Heart right ventricle (tissue), 16 donors: ENCODE results near the gene TPO. TPM values are rescaled to one million over a fixed set of nuclear protein-coding genes. Genes with fewer than 3 reads are reported as not detected.

Experiments used
- ATAC-seq, 8 donors: fragments of 200-7000 bp; cut with Tn5 transposase; one replicate each; pipeline ENCODE4 v1.9.1; 2020; ENCODE audit warnings: mild to moderate bottlenecking in 8 of 8, moderate library complexity in 8 of 8, moderate number of reproducible peaks in 1 of 8
- DNase-seq, 2 donors: peaks; one replicate each; pipeline ENCODE4 v3.0.0-alpha.2; 2020
- H3K27ac ChIP-seq, 10 donors: fragments of 200-600 bp; sonication (generic) in 2 of 10; one replicate each; pipeline versions ENCODE4 v1.5.0 to v1.8.0; 2020 to 2022; ENCODE audit warnings: mild to moderate bottlenecking in 3 of 10
- H3K27me3 ChIP-seq, 7 donors: fragments of 200-600 bp; one replicate each; pipeline ENCODE4 v1.8.0; 2021 to 2022; ENCODE audit warnings: mild to moderate bottlenecking in 2 of 7
- H3K36me3 ChIP-seq, 9 donors: fragments of 200-600 bp; sonication (generic) in 1 of 9; one replicate each; pipeline versions ENCODE4 v1.5.0 to v1.8.0; 2020 to 2022; ENCODE audit warnings: mild to moderate bottlenecking in 2 of 9
- H3K4me1 ChIP-seq, 9 donors: fragments of 200-600 bp; sonication (generic) in 1 of 9; one replicate each; pipeline versions ENCODE4 v1.5.0 to v1.8.0; 2020 to 2022; ENCODE audit warnings: mild to moderate bottlenecking in 4 of 9
- H3K4me3 ChIP-seq, 10 donors: fragments of 200-600 bp; sonication (generic) in 2 of 10; one replicate each; pipeline versions ENCODE4 v1.5.0 to v1.8.0; 2020 to 2022; ENCODE audit warnings: mild to moderate bottlenecking in 7 of 10, moderate library complexity in 2 of 10
- H3K9me3 ChIP-seq, 11 donors: fragments of 200-600 bp in 10 of 11; sonication (generic) in 2 of 11; one replicate each; pipeline versions ENCODE4 v1.5.0 to v1.8.0; 2013 to 2022; ENCODE audit warnings: mild to moderate bottlenecking in 2 of 11, control low read depth in 1 of 11, moderate library complexity in 1 of 11
- whole genome bisulfite sequencing, 2 donors: extraction: QIAGEN DNeasy Blood & Tissue Kit; methylation state at CpG; one replicate each; pipeline ENCODE4 v1.1.7; 2013; ENCODE audit warnings: inconsistent platforms in 1 of 2; 5-methylcytosine and 5-hydroxymethylcytosine counted together
- intact Hi-C, 10 donors: fragments of 100-400 bp; cut with DNase I; formaldehyde crosslinking; loops; one replicate each; pipeline versions ENCODE4 v1.11.1 to v1.14.2; 2022
- polyA plus RNA-seq, 2 donors: library from polyadenylated mRNA; stranded (reverse); fragments of 200-250 nt; gene quantifications; one replicate each; pipeline ENCODE4 v1.2.3, GENCODE V29; 2013
- total RNA-seq, 10 donors: library from RNA; stranded (reverse); fragmentation: NEBNext Ultra II Directional in 3 of 10; extraction: Animal tissue kit (Norgen Biotek cat#: 25700) in 3 of 10; gene quantifications; one replicate each; pipeline versions ENCODE4 v1.2.1 to v1.2.4, GENCODE V29; 2021 to 2023
- TF ChIP-seq, protein P1 (sequence below), 9 donors: fragments of 200-600 bp; sonication (generic) in 2 of 9; IDR thresholded peaks; one replicate each; pipeline versions ENCODE4 v1.5.0 to v1.8.0; 2021 to 2022; ENCODE audit warnings: antibody characterized with exemption in 9 of 9, mild to moderate bottlenecking in 5 of 9, moderate library complexity in 1 of 9
- donor health status: Arrhythmogenic right ventricular cardiomyopathy.
- donor health status: ischemic (EF 13 %, LVEDD 7.1; RV severe dilation, severe dysfunction).
- donor health status: healthy with polysubstance abuse.
- donor health status: DM: no; HTN: yes; CAD: no.
- donor health status: DM: no; HTN: no; CAD: no.
- donor health status: ischemic (EF 25% LVEDD 6.9; RV normal size, moderate dysfunction).
- donor health status: ischemic (EF 25% LVEDD 5.7; RV mildly dilated, moderate dysfunction).
- donor health status: healthy.
- donor health status: DM: yes; HTN: yes; CAD: no.
- donor health status: Ischemic cardiomyopathy.
- donor health status: ischemic (EF 35%, LVEDD 5.7; RV mildly dilated, moderate dysfunction).
- donor health status: nonischemic (EF 11% LVEDD 7.7; RV severe dilation, severe dysfunction).
- donor health status: DM: yes; HTN: yes; CAD: no.
- donor health status: PGD.
- donor health status: ischemic (EF 29% LVEDD 5.4; RV normal size, mild dysfunction).
- donor health status: nonischemic (EF 23%, LVEDD 6.1; RV moderate dilation, normal function).

The TPO gene
- total and polyA plus RNA-seq, 12 donors, result 0.85 to 22.1 (median 6.4) TPM

DNA sequence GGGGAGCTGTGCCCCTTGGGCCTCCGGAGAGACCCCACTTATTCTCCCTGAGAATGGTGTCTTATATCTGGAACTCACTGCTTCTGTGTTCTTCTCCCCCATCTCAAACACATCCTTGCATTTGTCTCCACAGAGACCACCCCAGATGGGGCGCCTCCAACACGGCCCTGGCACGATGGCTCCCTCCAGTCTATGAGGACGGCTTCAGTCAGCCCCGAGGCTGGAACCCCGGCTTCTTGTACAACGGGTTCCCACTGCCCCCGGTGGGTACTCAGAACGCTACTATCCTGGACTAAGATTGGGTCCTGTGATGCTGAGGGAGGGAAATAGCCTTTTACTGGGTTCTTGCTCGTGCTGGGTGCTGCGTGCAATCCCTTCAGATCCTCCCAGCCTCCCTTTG lies 40.3 kb downstream of the TPO start:
- Histone ChIP-seq H3K36me3 (no peaks in the 10 kb centered on the region), H3K27ac (no peak overlapping the region), H3K4me3 (no peak overlapping the region), H3K9me3 (peaks cover 0 to 2% (median 0%) of the 10 kb centered on the region in 11 donors), H3K4me1 (peaks cover 0 to 7% (median 0%) of the 10 kb centered on the region in 9 donors), H3K27me3 (peaks cover 0 to 18% (median 4%) of the 10 kb centered on the region in 7 donors)
- 85% methylated on average over 12 of the region's 12 CpGs for WGBS, 2 donors
- DNase-seq (no peak), ATAC-seq (no peak)
- TF ChIP-seq, protein P1, sequence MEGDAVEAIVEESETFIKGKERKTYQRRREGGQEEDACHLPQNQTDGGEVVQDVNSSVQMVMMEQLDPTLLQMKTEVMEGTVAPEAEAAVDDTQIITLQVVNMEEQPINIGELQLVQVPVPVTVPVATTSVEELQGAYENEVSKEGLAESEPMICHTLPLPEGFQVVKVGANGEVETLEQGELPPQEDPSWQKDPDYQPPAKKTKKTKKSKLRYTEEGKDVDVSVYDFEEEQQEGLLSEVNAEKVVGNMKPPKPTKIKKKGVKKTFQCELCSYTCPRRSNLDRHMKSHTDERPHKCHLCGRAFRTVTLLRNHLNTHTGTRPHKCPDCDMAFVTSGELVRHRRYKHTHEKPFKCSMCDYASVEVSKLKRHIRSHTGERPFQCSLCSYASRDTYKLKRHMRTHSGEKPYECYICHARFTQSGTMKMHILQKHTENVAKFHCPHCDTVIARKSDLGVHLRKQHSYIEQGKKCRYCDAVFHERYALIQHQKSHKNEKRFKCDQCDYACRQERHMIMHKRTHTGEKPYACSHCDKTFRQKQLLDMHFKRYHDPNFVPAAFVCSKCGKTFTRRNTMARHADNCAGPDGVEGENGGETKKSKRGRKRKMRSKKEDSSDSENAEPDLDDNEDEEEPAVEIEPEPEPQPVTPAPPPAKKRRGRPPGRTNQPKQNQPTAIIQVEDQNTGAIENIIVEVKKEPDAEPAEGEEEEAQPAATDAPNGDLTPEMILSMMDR (IDR thresholded peaks at IDR 0.05), result no peak
- intact Hi-C loops, result no loop called here

DNA sequence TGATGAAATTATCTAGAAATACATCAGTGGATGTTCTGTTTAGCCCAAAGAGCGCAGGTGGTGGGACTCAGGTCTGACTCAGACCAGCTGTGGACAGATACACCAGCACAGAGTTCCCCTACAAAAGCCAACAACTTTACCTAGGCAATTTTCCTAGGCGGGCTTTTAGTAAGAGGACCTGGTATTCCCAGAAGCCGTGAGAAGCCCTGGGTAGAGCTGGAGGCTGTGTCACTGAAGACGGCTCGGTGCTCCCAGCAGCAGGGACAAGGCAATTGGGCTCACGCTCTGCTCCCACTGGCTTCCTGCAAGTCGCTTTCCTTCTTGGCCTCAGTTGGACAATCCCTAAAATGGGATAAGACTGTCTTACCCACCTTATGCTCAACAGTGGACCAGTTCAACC lies 41.1 kb downstream of the TPO start:
- Histone ChIP-seq H3K4me1 (peaks cover 0 to 7% (median 0%) of the 10 kb centered on the region in 9 donors), H3K4me3 (no peak overlapping the region), H3K27ac (no peak overlapping the region), H3K36me3 (no peaks in the 10 kb centered on the region), H3K9me3 (peaks cover 0 to 2% (median 0%) of the 10 kb centered on the region in 11 donors), H3K27me3 (peaks cover 0 to 12% (median 0%) of the 10 kb centered on the region in 7 donors)
- intact Hi-C loops, result no loop called here
- ATAC-seq, result no peak
- TF ChIP-seq, protein P1 (IDR thresholded peaks at IDR 0.05), result no peak
- DNase-seq, result no peak
- 94 to 95% methylated on average over 7 of the region's 7 CpGs for WGBS, 2 donors

DNA sequence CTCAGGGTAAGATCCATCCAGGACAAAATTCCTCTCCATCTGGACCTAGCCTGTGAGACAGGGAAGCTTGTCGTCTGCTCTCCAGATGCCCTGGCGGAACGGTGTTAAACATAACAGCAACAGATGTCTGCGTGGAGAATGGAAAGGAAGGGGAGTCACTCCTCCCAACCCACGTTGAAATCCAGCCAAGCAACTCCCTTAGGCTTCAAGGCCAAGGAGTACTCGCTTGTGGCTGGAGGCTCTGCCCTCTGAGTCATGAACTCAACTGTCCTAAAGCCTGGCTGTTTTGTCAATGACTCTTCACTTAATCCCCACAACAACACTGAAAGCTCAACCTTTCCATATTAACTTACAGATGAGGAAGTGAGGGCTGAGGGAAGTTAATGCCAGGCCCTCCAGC lies 42.2 kb downstream of the TPO start:
- DNase-seq (peak in 1 of 2 donors; percentile 14), ATAC-seq (peak in 6 of 8 donors; percentile 37 to 79 (median 65))
- no peak overlapping the region for H3K27ac ChIP-seq
- TF ChIP-seq, protein P1 (IDR thresholded peaks at IDR 0.05), result no peak
- intact Hi-C loops, result no loop called here
- peaks cover 0 to 2% (median 0%) of the 10 kb centered on the region in 11 donors for H3K9me3 ChIP-seq
- H3K4me1 ChIP-seq, result peaks cover 0 to 7% (median 0%) of the 10 kb centered on the region in 9 donors
- no peaks in the 10 kb centered on the region for H3K36me3 ChIP-seq
- no peak overlapping the region for H3K4me3 ChIP-seq
- WGBS, 2 donors, result 41 to 50% methylated on average over 6 of the region's 6 CpGs
- H3K27me3 ChIP-seq, result peaks cover 0 to 11% (median 0%) of the 10 kb centered on the region in 7 donors

DNA sequence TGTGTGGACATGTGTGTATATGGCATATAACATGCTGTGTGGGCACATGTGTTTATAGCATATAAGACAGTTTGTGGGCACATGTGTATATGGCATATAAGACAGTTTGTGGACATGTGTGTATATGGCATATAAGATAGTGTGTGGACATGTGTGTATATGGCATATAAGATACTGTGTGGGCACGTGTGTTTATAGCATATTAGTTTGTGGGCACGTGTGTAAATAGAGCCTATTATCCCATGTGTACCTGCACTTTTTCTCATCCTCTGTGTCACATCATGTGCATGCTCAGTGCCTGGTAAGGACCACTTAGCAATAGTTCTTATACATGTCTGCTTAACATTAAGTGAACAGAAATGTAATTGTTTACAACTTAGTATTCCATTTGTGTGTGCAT lies 45.2 kb downstream of the TPO start:
- no peak overlapping the region for H3K27ac ChIP-seq
- no peak for ATAC-seq
- intact Hi-C loops, result no loop called here
- TF ChIP-seq, protein P1 (IDR thresholded peaks at IDR 0.05), result no peak
- no peak overlapping the region for H3K4me3 ChIP-seq
- WGBS, 2 donors, result 87 to 91% methylated on average over 2 of the region's 2 CpGs
- peaks cover 0 to 12% (median 0%) of the 10 kb centered on the region in 7 donors for H3K27me3 ChIP-seq
- DNase-seq, result no peak
- H3K4me1 ChIP-seq, result peaks cover 0 to 7% (median 0%) of the 10 kb centered on the region in 9 donors
- peaks cover 0 to 2% (median 0%) of the 10 kb centered on the region in 11 donors for H3K9me3 ChIP-seq
- H3K36me3 ChIP-seq, result no peaks in the 10 kb centered on the region
